ENCODE results near the gene PIK3C2G.

DNA sequence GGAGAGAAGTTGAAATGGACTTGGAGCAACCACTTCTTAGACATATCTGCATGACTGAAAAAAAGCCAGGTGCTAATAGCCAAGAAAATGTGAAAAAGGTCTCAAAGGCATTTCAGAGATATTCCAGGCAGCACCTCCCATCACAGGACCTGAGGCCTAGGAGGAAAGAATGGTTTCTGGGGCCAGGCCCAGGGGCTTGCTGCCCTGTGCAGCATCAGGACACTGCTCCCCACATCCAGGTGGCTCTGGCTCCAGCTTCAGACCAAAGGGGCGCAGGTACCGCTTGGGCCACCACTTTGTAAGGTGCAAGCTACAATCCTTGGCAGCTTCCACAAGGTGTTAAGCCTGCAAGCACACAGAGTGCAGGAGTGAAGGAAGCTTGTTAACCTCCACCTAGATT lies 114.3 kb downstream of the PIK3C2G start:
- TF ChIP-seq, protein P1, sequence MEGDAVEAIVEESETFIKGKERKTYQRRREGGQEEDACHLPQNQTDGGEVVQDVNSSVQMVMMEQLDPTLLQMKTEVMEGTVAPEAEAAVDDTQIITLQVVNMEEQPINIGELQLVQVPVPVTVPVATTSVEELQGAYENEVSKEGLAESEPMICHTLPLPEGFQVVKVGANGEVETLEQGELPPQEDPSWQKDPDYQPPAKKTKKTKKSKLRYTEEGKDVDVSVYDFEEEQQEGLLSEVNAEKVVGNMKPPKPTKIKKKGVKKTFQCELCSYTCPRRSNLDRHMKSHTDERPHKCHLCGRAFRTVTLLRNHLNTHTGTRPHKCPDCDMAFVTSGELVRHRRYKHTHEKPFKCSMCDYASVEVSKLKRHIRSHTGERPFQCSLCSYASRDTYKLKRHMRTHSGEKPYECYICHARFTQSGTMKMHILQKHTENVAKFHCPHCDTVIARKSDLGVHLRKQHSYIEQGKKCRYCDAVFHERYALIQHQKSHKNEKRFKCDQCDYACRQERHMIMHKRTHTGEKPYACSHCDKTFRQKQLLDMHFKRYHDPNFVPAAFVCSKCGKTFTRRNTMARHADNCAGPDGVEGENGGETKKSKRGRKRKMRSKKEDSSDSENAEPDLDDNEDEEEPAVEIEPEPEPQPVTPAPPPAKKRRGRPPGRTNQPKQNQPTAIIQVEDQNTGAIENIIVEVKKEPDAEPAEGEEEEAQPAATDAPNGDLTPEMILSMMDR (IDR thresholded peaks at IDR 0.05; ENCODE audit: low read depth, low read length, missing input control): no peak
- TF ChIP-seq, protein P2, sequence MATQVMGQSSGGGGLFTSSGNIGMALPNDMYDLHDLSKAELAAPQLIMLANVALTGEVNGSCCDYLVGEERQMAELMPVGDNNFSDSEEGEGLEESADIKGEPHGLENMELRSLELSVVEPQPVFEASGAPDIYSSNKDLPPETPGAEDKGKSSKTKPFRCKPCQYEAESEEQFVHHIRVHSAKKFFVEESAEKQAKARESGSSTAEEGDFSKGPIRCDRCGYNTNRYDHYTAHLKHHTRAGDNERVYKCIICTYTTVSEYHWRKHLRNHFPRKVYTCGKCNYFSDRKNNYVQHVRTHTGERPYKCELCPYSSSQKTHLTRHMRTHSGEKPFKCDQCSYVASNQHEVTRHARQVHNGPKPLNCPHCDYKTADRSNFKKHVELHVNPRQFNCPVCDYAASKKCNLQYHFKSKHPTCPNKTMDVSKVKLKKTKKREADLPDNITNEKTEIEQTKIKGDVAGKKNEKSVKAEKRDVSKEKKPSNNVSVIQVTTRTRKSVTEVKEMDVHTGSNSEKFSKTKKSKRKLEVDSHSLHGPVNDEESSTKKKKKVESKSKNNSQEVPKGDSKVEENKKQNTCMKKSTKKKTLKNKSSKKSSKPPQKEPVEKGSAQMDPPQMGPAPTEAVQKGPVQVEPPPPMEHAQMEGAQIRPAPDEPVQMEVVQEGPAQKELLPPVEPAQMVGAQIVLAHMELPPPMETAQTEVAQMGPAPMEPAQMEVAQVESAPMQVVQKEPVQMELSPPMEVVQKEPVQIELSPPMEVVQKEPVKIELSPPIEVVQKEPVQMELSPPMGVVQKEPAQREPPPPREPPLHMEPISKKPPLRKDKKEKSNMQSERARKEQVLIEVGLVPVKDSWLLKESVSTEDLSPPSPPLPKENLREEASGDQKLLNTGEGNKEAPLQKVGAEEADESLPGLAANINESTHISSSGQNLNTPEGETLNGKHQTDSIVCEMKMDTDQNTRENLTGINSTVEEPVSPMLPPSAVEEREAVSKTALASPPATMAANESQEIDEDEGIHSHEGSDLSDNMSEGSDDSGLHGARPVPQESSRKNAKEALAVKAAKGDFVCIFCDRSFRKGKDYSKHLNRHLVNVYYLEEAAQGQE (IDR thresholded peaks at IDR 0.05): no peak
- TF ChIP-seq GABPA (IDR thresholded peaks at IDR 0.05 in 1 of 2, conservative IDR thresholded peaks at IDR 0.05 in 1 of 2): no peak
- no peak for TF ChIP-seq TAF1 (conservative IDR thresholded peaks at IDR 0.05)
- no peak for TF ChIP-seq FOXA1 (IDR thresholded peaks at IDR 0.05)
- no peak for TF ChIP-seq NR2F2 (IDR thresholded peaks at IDR 0.05)
- no peak for TF ChIP-seq HNF4G (IDR thresholded peaks at IDR 0.05)
- TF ChIP-seq YY1 (IDR thresholded peaks at IDR 0.05): no peak
- TF ChIP-seq EGR1 (IDR thresholded peaks at IDR 0.05; ENCODE audit: low read depth in 2 of 2): no peak
- TF ChIP-seq, protein P3, sequence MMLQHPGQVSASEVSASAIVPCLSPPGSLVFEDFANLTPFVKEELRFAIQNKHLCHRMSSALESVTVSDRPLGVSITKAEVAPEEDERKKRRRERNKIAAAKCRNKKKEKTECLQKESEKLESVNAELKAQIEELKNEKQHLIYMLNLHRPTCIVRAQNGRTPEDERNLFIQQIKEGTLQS (IDR thresholded peaks at IDR 0.05): no peak
